SK-N-MC (cell line): ENCODE data around the gene KCNQ1.

ENCODE experiments used
- DNase-seq: peaks from one replicate; pipeline ENCODE4 v3.0.0-alpha.2; 2011; ENCODE audit warnings: low read depth, low spot score
- H3K27ac ChIP-seq: fragments of 200-600 bp; sonication (generic); 2 replicates; pipeline ENCODE4 v1.5.1; 2016; ENCODE audit warnings: mixed run types
- H3K36me3 ChIP-seq: fragments of 200-600 bp; sonication (generic); 2 replicates; pipeline ENCODE4 v1.6.1; 2017; ENCODE audit warnings: antibody characterized with exemption, low read length, mixed read lengths; ENCODE audit not compliant: insufficient read depth
- H3K4me3 ChIP-seq: fragments of 200-600 bp; sonication (generic); 2 replicates; pipeline ENCODE4 v1.5.1; 2016
- H3K9ac ChIP-seq: fragments of 200-600 bp; sonication (generic); 2 replicates; pipeline ENCODE4 v1.8.0; 2017; ENCODE audit warnings: mixed run types, mixed read lengths; ENCODE audit not compliant: insufficient read length
- H3K9me3 ChIP-seq: fragments of 200-600 bp; sonication (generic); 2 replicates; pipeline ENCODE4 v1.6.1; 2017; ENCODE audit warnings: low read depth, mild to moderate bottlenecking, antibody characterized with exemption, low read length, moderate library complexity, mixed read lengths
- EZH2 ChIP-seq: fragments of 200-600 bp; sonication (generic); IDR thresholded peaks from one replicate; pipeline ENCODE4 v1.6.1; 2017; ENCODE audit warnings: antibody characterized with exemption
- FOXP2 ChIP-seq: optimal IDR thresholded peaks from 2 replicates; pipeline ENCODE3; 2011; ENCODE audit warnings: mild to moderate bottlenecking, moderate library complexity; ENCODE audit not compliant: insufficient read depth; ENCODE audit errors: extremely low read length, control extremely low read depth
- POLR2AphosphoS5 ChIP-seq: IDR thresholded peaks from 2 replicates; pipeline ENCODE4 v1.6.1; 2012; ENCODE audit warnings: mild to moderate bottlenecking, low read depth, low read length, borderline replicate concordance

The KCNQ1 gene

DNA sequence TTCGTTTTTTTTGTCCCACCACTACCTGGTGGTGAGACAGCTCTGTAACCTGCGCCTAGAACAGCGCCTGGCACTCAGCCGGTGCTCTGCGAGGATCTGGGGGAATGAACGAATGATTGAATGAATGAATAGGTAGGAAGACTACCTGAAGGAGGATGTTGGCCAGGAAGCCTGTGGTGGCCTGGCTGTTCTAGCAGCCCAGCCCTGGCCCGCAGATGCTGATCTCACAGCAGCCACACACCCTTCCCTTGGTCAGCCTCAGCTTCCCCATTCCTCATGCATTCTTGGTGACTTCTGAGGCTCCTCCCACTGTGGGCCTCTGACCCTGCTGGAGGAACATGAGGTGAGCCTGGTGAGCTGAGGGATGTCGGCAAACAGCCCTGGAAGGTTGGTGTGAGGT lies 4.2 kb upstream of the KCNQ1 start:
- H3K4me3 ChIP-seq, result no peak overlapping the region
- no peak overlapping the region for H3K27ac ChIP-seq
- DNase-seq, result no peak
- H3K36me3 ChIP-seq, result no peaks in the 10 kb centered on the region
- no peak for TF ChIP-seq FOXP2
- no peak for TF ChIP-seq EZH2
- no peak for TF ChIP-seq POLR2AphosphoS5
- H3K9ac ChIP-seq, result no peak overlapping the region
- no peaks in the 10 kb centered on the region for H3K9me3 ChIP-seq

DNA sequence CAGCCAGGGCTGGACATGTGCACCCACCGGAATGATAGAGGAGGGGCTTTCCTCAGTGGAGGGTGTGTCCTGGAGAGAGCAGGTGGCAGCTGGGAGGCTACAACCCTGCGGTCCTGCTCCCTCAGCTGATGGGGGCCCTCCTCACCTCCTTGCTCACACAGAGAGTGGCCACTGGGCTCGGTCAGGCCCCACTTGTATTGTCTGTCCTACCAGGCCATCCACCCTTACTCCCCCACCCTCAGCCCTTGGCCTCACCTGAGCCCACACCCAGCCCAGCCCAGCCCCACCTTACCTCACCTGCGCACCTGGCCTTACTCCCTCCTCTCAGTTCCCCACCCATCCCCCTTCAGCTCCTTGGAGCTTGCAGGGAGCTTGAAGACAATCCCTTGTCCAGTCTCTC lies 3.6 kb upstream of the KCNQ1 start:
- Histone ChIP-seq H3K27ac (no peak overlapping the region), H3K9ac (no peak overlapping the region), H3K9me3 (no peaks in the 10 kb centered on the region), H3K36me3 (no peaks in the 10 kb centered on the region), H3K4me3 (no peak overlapping the region)
- TF ChIP-seq FOXP2, result no peak
- TF ChIP-seq POLR2AphosphoS5, result no peak
- TF ChIP-seq EZH2, result no peak
- no peak for DNase-seq

DNA sequence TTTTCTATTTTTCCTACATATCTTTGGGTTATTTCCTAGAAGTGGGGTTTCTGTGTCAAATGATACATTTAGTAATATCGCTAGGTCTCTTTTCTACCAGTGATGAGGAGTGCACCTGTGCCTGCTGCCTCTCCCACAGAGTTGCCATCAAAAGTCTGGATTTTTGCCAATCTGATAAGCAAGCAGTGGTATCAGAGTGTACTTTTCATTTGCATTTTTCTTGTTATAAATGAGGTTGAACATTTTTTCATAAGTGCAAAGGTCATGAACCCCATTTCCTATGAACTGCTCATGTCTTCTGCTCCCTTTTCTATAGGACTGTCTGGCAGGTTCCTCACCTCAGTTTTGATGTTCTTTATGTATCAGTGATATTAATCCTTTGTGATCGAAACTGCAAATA lies 2.2 kb upstream of the KCNQ1 start:
- no peak overlapping the region for H3K27ac ChIP-seq
- DNase-seq, result no peak
- TF ChIP-seq EZH2 (no peak), POLR2AphosphoS5 (no peak), FOXP2 (no peak)
- no peaks in the 10 kb centered on the region for H3K36me3 ChIP-seq
- no peak overlapping the region for H3K4me3 ChIP-seq
- no peak overlapping the region for H3K9ac ChIP-seq
- no peaks in the 10 kb centered on the region for H3K9me3 ChIP-seq

DNA sequence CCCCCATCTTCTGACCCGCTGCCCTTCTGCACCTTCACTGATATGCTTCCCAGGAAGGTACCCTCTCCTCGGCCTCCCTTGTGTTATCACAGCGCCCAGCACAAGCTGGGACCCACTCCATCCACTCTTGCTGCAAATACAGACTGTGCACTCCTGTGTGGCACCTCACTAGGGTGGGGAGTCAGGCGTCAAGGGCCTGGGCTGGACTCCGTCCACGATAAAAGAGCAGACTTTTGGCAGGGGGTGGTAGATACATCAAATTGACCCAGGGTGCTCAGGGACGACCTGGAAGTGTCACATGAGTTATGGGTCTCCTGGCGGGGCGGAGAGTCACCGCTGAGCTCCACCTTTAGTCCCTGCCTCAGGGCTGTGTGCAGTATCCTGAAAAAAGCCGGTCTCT lies 1.4 kb upstream of the KCNQ1 start:
- no peak overlapping the region for H3K9ac ChIP-seq
- H3K4me3 ChIP-seq, result no peak overlapping the region
- H3K27ac ChIP-seq, result no peak overlapping the region
- no peak for TF ChIP-seq EZH2
- no peak for TF ChIP-seq FOXP2
- no peak for TF ChIP-seq POLR2AphosphoS5
- no peak for DNase-seq
- no peaks in the 10 kb centered on the region for H3K36me3 ChIP-seq
- H3K9me3 ChIP-seq, result no peaks in the 10 kb centered on the region

DNA sequence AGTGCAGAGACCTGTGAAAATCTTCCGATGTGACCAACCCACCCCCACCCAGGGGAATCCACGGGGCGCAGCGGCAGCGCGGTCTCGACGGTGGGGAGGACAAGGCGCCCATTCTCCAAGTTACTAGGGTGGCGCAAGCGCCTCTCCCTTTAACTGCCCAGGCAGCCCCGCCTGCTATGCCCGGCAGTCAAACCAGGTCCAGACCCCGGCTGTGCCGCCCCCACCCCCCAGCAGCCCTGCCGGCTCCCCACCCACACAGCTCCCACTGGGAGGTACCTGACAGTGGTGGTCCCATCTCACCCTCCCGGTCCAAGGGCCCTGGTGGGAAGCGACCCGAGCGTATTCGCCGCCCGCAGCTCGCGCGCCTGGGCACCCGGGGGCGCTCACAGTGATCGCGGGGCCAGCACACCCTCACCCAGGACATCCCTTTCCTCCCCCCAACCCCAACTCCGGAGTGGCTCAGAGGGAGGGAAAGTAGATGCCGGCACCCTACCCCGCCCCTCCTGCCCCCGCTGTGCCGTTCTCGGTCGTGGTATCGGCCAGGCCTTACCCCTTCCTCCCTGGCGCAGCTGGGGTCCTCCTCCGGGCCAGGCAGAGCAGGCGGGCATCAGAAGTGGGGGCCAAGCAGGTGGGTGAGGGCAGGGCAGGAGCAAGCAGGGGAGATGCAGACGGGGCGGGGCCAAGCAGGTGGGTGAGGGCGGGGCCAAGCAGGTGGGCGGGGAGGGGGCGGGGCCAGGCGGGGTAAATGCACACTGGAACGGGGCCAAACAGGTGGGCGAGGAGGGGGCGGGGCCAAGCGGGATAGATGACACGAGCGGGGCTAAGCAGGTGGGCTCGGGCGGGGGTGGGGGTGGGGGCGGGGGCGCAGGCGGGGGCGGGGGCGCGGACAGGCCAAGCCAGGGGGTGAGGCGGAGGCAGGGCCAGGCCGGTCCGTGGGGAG lies 657 bp upstream of the KCNQ1 start, which contains the start of gene TRPM5:
TRPM5 (minus strand) TSS at position 634 of the 940 bp plus-strand sequence. CDS start 21,478 bp downstream, outside the sequence.
- no peak for DNase-seq
- TF ChIP-seq EZH2, result no peak
- no peak for TF ChIP-seq FOXP2
- no peak for TF ChIP-seq POLR2AphosphoS5
- no peak within 1 kb of the TSS for H3K9ac ChIP-seq
- H3K4me3 ChIP-seq, result no peak within 1 kb of the TSS
- H3K36me3 ChIP-seq, result no peaks in the 10 kb centered on the region
- H3K27ac ChIP-seq, result no peak within 1 kb of the TSS
- no peaks in the 10 kb centered on the region for H3K9me3 ChIP-seq

DNA sequence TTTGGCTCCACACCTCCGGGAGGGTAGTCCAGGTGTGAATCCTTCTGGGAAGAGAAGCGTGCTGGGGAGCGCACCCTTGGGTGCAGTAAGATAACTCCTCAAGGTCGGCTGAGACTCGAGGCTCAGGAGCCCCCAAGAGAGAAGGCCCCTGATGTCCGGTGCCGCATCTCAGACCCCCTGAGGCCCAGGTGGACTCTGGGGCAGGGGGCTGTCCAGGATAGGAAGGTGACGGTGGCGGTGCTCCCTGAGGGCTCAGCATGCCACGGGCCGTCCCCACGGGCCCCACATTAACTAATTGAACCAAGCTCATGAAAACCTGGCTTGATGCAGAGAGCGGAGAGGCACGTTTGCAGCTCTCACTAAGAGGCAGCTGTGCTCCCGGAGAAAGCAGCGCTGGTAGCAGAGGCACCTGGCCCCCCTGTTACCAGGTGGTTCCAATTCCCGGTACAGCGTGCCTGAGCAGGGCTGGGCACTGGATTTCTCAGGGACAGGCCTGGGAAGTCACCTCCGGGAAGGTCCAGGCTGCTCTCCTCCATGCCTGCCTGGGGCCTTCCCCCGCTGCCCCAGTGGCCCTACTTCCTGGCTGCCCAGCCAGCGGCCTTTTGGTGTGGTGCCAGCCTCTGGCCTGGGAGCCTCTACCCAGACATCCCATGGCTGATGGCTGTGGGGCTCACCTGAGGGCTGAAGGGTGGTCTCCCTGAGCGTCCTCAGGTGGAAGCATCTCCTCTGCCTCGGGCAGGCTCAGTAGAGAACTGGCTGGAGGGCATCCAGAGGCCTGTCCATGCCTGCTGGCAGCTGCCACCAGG lies 1.1 kb downstream of the KCNQ1 start:
- Histone ChIP-seq H3K27ac (no peak overlapping the region), H3K4me3 (no peak overlapping the region), H3K9me3 (no peaks in the 10 kb centered on the region), H3K9ac (no peak overlapping the region), H3K36me3 (no peaks in the 10 kb centered on the region)
- TF ChIP-seq FOXP2, result no peak
- no peak for TF ChIP-seq EZH2
- TF ChIP-seq POLR2AphosphoS5, result no peak
- no peak for DNase-seq

DNA sequence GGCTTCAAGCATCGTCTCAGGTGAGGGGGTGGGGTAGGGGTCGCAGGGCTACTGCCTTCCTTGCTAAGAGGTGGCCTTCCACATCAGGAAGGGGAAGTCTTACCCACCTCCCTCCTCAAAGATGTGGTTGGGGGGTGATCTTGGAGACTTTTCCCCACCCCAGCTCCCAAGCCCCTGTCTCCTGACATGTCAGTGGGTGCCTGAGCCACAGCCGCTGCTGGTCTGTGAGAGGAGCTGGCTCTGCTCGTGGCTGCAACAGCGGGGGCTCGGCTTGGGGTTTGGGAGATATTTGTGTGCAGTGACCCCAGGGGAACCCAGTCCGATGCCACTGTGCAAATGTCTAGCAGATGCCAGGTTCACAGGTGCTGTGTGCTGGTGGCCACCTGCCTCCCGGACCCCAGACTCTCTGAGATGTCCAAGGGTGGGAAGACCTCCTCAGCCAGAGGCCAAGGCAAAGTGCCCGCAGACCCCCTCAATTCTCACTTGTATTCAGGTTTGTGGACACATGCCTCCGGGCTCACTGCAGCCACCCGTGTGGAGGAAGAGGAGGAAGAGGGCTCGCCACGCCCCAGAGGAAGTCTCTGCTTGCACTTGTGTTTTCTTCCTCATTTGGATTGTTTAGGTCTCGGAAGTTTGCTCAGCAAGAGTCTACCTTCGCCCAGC lies 1.9 kb downstream of the KCNQ1 start:
- Histone ChIP-seq H3K9ac (no peak overlapping the region), H3K36me3 (no peaks in the 10 kb centered on the region), H3K4me3 (no peak overlapping the region), H3K27ac (no peak overlapping the region), H3K9me3 (no peaks in the 10 kb centered on the region)
- DNase-seq, result no peak
- TF ChIP-seq FOXP2, result no peak
- no peak for TF ChIP-seq EZH2
- no peak for TF ChIP-seq POLR2AphosphoS5
